Heart left ventricle (tissue), 16 donors: Measurements from ENCODE around the gene KDM2A. TPM values are rescaled to one million over a fixed set of nuclear protein-coding genes. Genes with fewer than 3 reads are reported as not detected.

ENCODE experiments used
- ATAC-seq, 4 donors: fragments of 200-7000 bp; cut with Tn5 transposase; one replicate each; pipeline ENCODE4 v1.9.1; 2020 to 2022; ENCODE audit warnings: moderate library complexity in 4 of 4, mild to moderate bottlenecking in 3 of 4, moderate number of reproducible peaks in 1 of 4
- DNase-seq, 5 donors: peaks; one replicate each; pipeline ENCODE4 v3.0.0-alpha.2; 2020
- H3K27ac ChIP-seq, 12 donors: fragments of 200-600 bp; sonication (generic) in 4 of 12; one replicate each; pipeline versions ENCODE4 v1.5.0 to v1.8.0; 2016 to 2022; ENCODE audit warnings: mild to moderate bottlenecking in 2 of 12
- H3K27me3 ChIP-seq, 9 donors: fragments of 200-600 bp; sonication (generic) in 2 of 9; one replicate each; pipeline versions ENCODE4 v1.5.1 to v1.8.0; 2016 to 2022; ENCODE audit warnings: mild to moderate bottlenecking in 3 of 9
- H3K36me3 ChIP-seq, 9 donors: fragments of 200-600 bp; sonication (generic) in 2 of 9; one replicate each; pipeline versions ENCODE4 v1.5.0 to v1.8.0; 2018 to 2022; ENCODE audit warnings: mild to moderate bottlenecking in 2 of 9
- H3K4me1 ChIP-seq, 12 donors: fragments of 200-600 bp; sonication (generic) in 4 of 12; one replicate each; pipeline versions ENCODE4 v1.5.0 to v1.8.0; 2016 to 2022; ENCODE audit warnings: mild to moderate bottlenecking in 3 of 12
- H3K4me3 ChIP-seq, 12 donors: fragments of 200-600 bp; sonication (generic) in 4 of 12; one replicate each; pipeline versions ENCODE4 v1.5.0 to v1.8.0; 2017 to 2022; ENCODE audit warnings: mild to moderate bottlenecking in 9 of 12, moderate library complexity in 4 of 12
- H3K9me3 ChIP-seq, 12 donors: fragments of 200-600 bp; sonication (generic) in 4 of 12; one replicate each; pipeline versions ENCODE4 v1.5.0 to v1.8.0; 2016 to 2022; ENCODE audit warnings: mild to moderate bottlenecking in 1 of 12
- CTCF ChIP-seq, 12 donors: fragments of 200-600 bp; sonication (generic) in 4 of 12; IDR thresholded peaks; one replicate each; pipeline versions ENCODE4 v1.5.0 to v1.8.0; 2018 to 2022; ENCODE audit warnings: antibody characterized with exemption in 12 of 12, mild to moderate bottlenecking in 5 of 12
- POLR2A ChIP-seq, 2 donors: fragments of 450-650 bp; IDR thresholded peaks; one replicate each; pipeline ENCODE4 v1.6.1; 2017; ENCODE audit warnings: antibody characterized with exemption in 2 of 2, mild to moderate bottlenecking in 2 of 2, moderate library complexity in 2 of 2
- WGBS, 4 donors: extraction: QIAGEN DNeasy Blood & Tissue Kit in 2 of 4; methylation state at CpG; one replicate each; pipeline versions ENCODE4 v1.1.5 to v1.1.7; 2013 to 2018; 5-methylcytosine and 5-hydroxymethylcytosine counted together
- intact Hi-C, 10 donors: fragments of 100-400 bp; cut with DNase I; formaldehyde crosslinking; loops; one replicate each; pipeline versions ENCODE4 v1.11.1 to v1.14.2; 2022
- polyA plus RNA-seq, 2 donors: library from polyadenylated mRNA; stranded (reverse); fragments of 200-250 nt; gene quantifications; one replicate each; pipeline ENCODE4 v1.2.3, GENCODE V29; 2013
- total RNA-seq, 9 donors: library from RNA; depleted of rRNA in 2 of 9; stranded (reverse); fragments of >200 nt in 2 of 9; fragmentation: NEBNext Ultra II Directional in 3 of 9; extraction: Animal tissue kit (Norgen Biotek cat#: 25700) in 3 of 9; gene quantifications; one replicate each; pipeline versions ENCODE4 v1.1.0 to v1.2.4, GENCODE V29; 2016 to 2023
- donor health status: ischemic (EF 13 %, LVEDD 7.1; RV severe dilation, severe dysfunction).
- donor health status: healthy with polysubstance abuse.
- donor health status: DM: no; HTN: yes; CAD: no.
- donor health status: DM: no; HTN: no; CAD: no.
- donor health status: ischemic (EF 25% LVEDD 6.9; RV normal size, moderate dysfunction).
- donor health status: ischemic (EF 25% LVEDD 5.7; RV mildly dilated, moderate dysfunction).
- donor health status: healthy.
- donor health status: DM: yes; HTN: yes; CAD: no.
- donor health status: ischemic (EF 35%, LVEDD 5.7; RV mildly dilated, moderate dysfunction).
- donor health status: nonischemic (EF 11% LVEDD 7.7; RV severe dilation, severe dysfunction).
- donor health status: DM: yes; HTN: yes; CAD: no.
- donor health status: PGD.
- donor health status: ischemic (EF 29% LVEDD 5.4; RV normal size, mild dysfunction).
- donor health status: nonischemic (EF 23%, LVEDD 6.1; RV moderate dilation, normal function).

KDM2A gene
- total and polyA plus RNA-seq, 11 donors = 23.4 to 66.4 (median 37.3) TPM

- Histone ChIP-seq H3K27me3 (no peaks in the 10 kb centered on the region), H3K27ac (no peak overlapping the region), H3K36me3 (peaks cover 0 to 82% (median 52%) of the 10 kb centered on the region in 9 donors), H3K9me3 (peaks cover 0 to 11% (median 7%) of the 10 kb centered on the region in 12 donors), H3K4me1 (peaks cover 4 to 27% (median 15%) of the 10 kb centered on the region in 12 donors), H3K4me3 (no peak overlapping the region)
- intact Hi-C loops = no loop called here
- no peak for TF ChIP-seq POLR2A (IDR thresholded peaks at IDR 0.05)
- TF ChIP-seq CTCF (IDR thresholded peaks at IDR 0.05) = no peak
- no peak for ATAC-seq
- DNase-seq = no peak
- 94 to 100% (median 96%) methylated on average over 7 of the region's 7 CpGs for WGBS, 4 donors
Observed at GRCh38 chr11:67298786-67299185, 179.7 kb downstream of the KDM2A start.

GRCh38 chr11:67299471-67300191, 180.6 kb downstream of the KDM2A start:
- no peak overlapping the region for H3K27ac ChIP-seq
- no peak overlapping the region for H3K4me3 ChIP-seq
- peaks cover 0 to 11% (median 7%) of the 10 kb centered on the region in 12 donors for H3K9me3 ChIP-seq
- WGBS, 4 donors = 95 to 97% (median 96%) methylated on average over 16 to 29 of the region's 29 CpGs
- no peak for ATAC-seq
- peak in 2 of 5 donors; percentile 19 to 20 for DNase-seq
- H3K36me3 ChIP-seq = peaks cover 0 to 74% (median 43%) of the 10 kb centered on the region in 9 donors
- H3K27me3 ChIP-seq = no peaks in the 10 kb centered on the region
- peaks cover 8 to 31% (median 23%) of the 10 kb centered on the region in 12 donors for H3K4me1 ChIP-seq
- TF ChIP-seq CTCF (IDR thresholded peaks at IDR 0.05) (no peak), POLR2A (IDR thresholded peaks at IDR 0.05) (no peak)
- intact Hi-C loops = loop anchor here in 1 of 10 donors (5.0 kb wide), 1 partner anchor 32 kb away; the partner anchor contains the start of gene GRK2

- intact Hi-C loops = loop anchor here in 1 of 10 donors (5.0 kb wide), 1 partner anchor 33 kb away; the partner anchor contains the start of gene GRK2
- Histone ChIP-seq H3K4me1 (peaks cover 8 to 35% (median 24%) of the 10 kb centered on the region in 12 donors), H3K27me3 (no peaks in the 10 kb centered on the region), H3K4me3 (no peak overlapping the region), H3K36me3 (peaks cover 0 to 67% (median 41%) of the 10 kb centered on the region in 9 donors), H3K9me3 (peaks cover 0 to 10% (median 7%) of the 10 kb centered on the region in 12 donors), H3K27ac (no peak overlapping the region)
- DNase-seq = peak in 1 of 5 donors; percentile 14
- no peak for ATAC-seq
- no peak for TF ChIP-seq CTCF (IDR thresholded peaks at IDR 0.05)
- TF ChIP-seq POLR2A (IDR thresholded peaks at IDR 0.05) = no peak
- 95 to 96% (median 95%) methylated on average over 9 to 13 of the region's 13 CpGs for WGBS, 4 donors
Observed at GRCh38 chr11:67300256-67300755, 181.2 kb downstream of the KDM2A start.

GRCh38 chr11:67300756-67301312, 181.8 kb downstream of the KDM2A start:
- no peak overlapping the region for H3K27ac ChIP-seq
- H3K9me3 ChIP-seq = peaks cover 0 to 5% (median 2%) of the 10 kb centered on the region in 12 donors
- no peaks in the 10 kb centered on the region for H3K27me3 ChIP-seq
- TF ChIP-seq CTCF (IDR thresholded peaks at IDR 0.05) (no peak), POLR2A (IDR thresholded peaks at IDR 0.05) (no peak)
- H3K4me1 ChIP-seq = peaks cover 8 to 35% (median 24%) of the 10 kb centered on the region in 12 donors
- peaks cover 0 to 62% (median 41%) of the 10 kb centered on the region in 9 donors for H3K36me3 ChIP-seq
- intact Hi-C loops = loop anchor here in 1 of 10 donors (5.0 kb wide), 1 partner anchor 34 kb away; the partner anchor contains the start of gene GRK2
- DNase-seq (peak in 2 of 5 donors; percentile 19 to 20), ATAC-seq (no peak)
- H3K4me3 ChIP-seq = no peak overlapping the region
- WGBS, 4 donors = 90 to 95% (median 94%) methylated on average over 20 to 22 of the region's 22 CpGs
